HepG2 (cell line): ENCODE measurements around the gene YEATS4.

Experiments used
- DPF2 ChIP-seq: sonication (generic); formaldehyde crosslinking; IDR thresholded peaks from 2 replicates; pipeline ENCODE4 v1.4.0; 2020; ENCODE audit warnings: mild to moderate bottlenecking, low read depth, missing genetic modification reagents, borderline replicate concordance
- EP300 ChIP-seq, 3 experiments: sonication (generic) in 1 of 3; formaldehyde crosslinking in 1 of 3; IDR thresholded peaks; 2 replicates each; pipeline versions ENCODE4 v1.5.1 to v1.6.1; 2011 to 2020; ENCODE audit warnings: low read depth in 2 of 3, low read length in 2 of 3, borderline replicate concordance in 1 of 3, improper control_type of control experiment in 1 of 3, mild to moderate bottlenecking in 1 of 3, missing genetic modification reagents in 1 of 3, moderate library complexity in 1 of 3
- GABPA ChIP-seq, 2 experiments: IDR thresholded peaks; 2 replicates each; pipeline ENCODE4 v1.6.1; 2011 to 2016; ENCODE audit warnings: low read depth in 2 of 2, low read length in 1 of 2, missing biosample characterization in 1 of 2, missing genetic modification characterization in 1 of 2
- HOXA3 ChIP-seq: sonication (generic); formaldehyde crosslinking; IDR thresholded peaks from 2 replicates; pipeline ENCODE4 v1.5.0; 2020; ENCODE audit warnings: missing genetic modification reagents
- KDM4B ChIP-seq: sonication (generic); formaldehyde crosslinking; IDR thresholded peaks from 2 replicates; pipeline ENCODE4 v1.4.0; 2020; ENCODE audit warnings: missing genetic modification reagents
- SNAI1 ChIP-seq: sonication (generic); formaldehyde crosslinking; IDR thresholded peaks from 2 replicates; pipeline ENCODE4 v1.5.0; 2020; ENCODE audit warnings: mild to moderate bottlenecking, missing genetic modification reagents, borderline replicate concordance
- TCF7 ChIP-seq: sonication (generic); IDR thresholded peaks from 2 replicates; pipeline ENCODE4 v1.6.1; 2016; ENCODE audit warnings: antibody characterized with exemption, low read depth
- TCF7L2 ChIP-seq: IDR thresholded peaks from 2 replicates; pipeline ENCODE4 v1.6.1; 2011; ENCODE audit warnings: mild to moderate bottlenecking, low read depth, low read length, moderate library complexity
- ZNF577 ChIP-seq: sonication (generic); formaldehyde crosslinking; IDR thresholded peaks from 2 replicates; pipeline ENCODE4 v1.4.0; 2020; ENCODE audit warnings: mild to moderate bottlenecking, low read depth, missing genetic modification reagents, borderline replicate concordance
- TF ChIP-seq, protein P1 (sequence below): IDR thresholded peaks from 2 replicates; pipeline ENCODE4 v1.6.1; 2012; ENCODE audit warnings: inconsistent platforms
- TF ChIP-seq, protein P2 (sequence below): sonication (generic); formaldehyde crosslinking; IDR thresholded peaks from 2 replicates; pipeline ENCODE4 v1.5.0; 2020; ENCODE audit warnings: mild to moderate bottlenecking, missing genetic modification reagents, moderate library complexity
- TF ChIP-seq, protein P3 (sequence below): sonication (generic); formaldehyde crosslinking; IDR thresholded peaks from 2 replicates; pipeline ENCODE4 v1.5.1; 2020; ENCODE audit warnings: missing genetic modification reagents, mild to moderate bottlenecking, borderline replicate concordance

DNA sequence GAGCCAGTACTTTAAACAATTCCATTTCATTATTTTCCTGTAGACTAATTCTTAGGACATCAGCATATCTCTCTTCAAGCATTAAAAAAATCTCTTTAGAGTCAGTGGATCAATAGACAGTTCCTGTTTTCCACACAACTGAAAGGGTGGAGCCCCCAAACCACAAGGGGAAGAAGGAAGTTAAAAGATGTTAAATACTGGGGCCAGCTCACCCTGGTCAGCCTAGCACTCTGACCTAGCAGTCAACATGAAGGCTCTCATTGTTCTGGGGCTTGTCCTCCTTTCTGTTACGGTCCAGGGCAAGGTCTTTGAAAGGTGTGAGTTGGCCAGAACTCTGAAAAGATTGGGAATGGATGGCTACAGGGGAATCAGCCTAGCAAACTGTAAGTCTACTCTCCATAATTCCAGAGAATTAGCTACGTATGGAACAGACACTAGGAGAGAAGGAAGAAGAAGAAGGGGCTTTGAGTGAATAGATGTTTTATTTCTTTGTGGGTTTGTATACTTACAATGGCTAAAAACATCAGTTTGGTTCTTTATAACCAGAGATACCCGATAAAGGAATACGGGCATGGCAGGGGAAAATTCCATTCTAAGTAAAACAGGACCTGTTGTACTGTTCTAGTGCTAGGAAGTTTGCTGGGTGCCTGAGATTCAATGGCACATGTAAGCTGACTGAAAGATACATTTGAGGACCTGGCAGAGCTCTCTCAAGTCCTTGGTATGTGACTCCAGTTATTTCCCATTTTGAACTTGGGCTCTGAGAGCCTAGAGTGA lies 11.2 kb upstream of the YEATS4 start, which contains the start of gene LYZ:
- TF ChIP-seq, protein P1, sequence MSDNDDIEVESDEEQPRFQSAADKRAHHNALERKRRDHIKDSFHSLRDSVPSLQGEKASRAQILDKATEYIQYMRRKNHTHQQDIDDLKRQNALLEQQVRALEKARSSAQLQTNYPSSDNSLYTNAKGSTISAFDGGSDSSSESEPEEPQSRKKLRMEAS = peak; percentile 48
- TF ChIP-seq, protein P2, sequence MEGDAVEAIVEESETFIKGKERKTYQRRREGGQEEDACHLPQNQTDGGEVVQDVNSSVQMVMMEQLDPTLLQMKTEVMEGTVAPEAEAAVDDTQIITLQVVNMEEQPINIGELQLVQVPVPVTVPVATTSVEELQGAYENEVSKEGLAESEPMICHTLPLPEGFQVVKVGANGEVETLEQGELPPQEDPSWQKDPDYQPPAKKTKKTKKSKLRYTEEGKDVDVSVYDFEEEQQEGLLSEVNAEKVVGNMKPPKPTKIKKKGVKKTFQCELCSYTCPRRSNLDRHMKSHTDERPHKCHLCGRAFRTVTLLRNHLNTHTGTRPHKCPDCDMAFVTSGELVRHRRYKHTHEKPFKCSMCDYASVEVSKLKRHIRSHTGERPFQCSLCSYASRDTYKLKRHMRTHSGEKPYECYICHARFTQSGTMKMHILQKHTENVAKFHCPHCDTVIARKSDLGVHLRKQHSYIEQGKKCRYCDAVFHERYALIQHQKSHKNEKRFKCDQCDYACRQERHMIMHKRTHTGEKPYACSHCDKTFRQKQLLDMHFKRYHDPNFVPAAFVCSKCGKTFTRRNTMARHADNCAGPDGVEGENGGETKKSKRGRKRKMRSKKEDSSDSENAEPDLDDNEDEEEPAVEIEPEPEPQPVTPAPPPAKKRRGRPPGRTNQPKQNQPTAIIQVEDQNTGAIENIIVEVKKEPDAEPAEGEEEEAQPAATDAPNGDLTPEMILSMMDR = peak; percentile 24; the same call in 1 of the 2 replicates
- TF ChIP-seq TCF7L2 (no peak), GABPA (IDR thresholded peaks at IDR 0.05; ENCODE audit: low read depth, low read length) (no peak), GABPA (CRISPR knock-in tag; IDR thresholded peaks at IDR 0.05; ENCODE audit: low read depth) (peak; percentile 67; the same call in 1 of the 2 replicates), HOXA3 (CRISPR knock-in tag) (peak; percentile 69; the same call in 1 of the 2 replicates), DPF2 (CRISPR knock-in tag) (peak; percentile 70; the same call in 1 of the 2 replicates), SNAI1 (CRISPR knock-in tag) (no peak), ZNF577 (CRISPR knock-in tag) (no peak), EP300 (IDR thresholded peaks at IDR 0.05; ENCODE audit: low read depth in 2 of 2, low read length in 2 of 2) (peak in 1 of 2 experiments; percentile 98; a peak in 2 of 4 replicates), EP300 (CRISPR knock-in tag; IDR thresholded peaks at IDR 0.05; ENCODE audit: borderline replicate concordance) (peak; percentile 93), KDM4B (CRISPR knock-in tag) (peak; percentile 77; the same call in 1 of the 2 replicates), TCF7 (peak; percentile 92)
- TF ChIP-seq, protein P3, sequence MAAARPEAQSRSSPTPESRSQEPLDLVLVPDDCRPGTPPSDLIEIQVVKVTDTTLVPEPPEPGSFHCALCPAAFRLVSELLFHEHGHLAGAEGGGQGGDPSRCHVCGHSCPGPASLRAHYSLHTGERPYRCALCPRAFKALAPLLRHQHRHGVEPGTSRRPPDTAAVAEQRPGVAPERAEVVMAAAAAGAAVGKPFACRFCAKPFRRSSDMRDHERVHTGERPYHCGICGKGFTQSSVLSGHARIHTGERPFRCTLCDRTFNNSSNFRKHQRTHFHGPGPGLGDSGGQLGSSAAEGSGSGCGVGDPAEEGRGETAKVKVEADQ (CRISPR knock-in tag) = no peak
